Vagina (tissue), 2 donors: Measurements from ENCODE around the gene HYOU1.

Source experiments
- CTCF ChIP-seq, 3 experiments: fragments of 450-650 bp in 2 of 3; fragments of 200-600 bp in 1 of 3; sonication (generic) in 1 of 3; IDR thresholded peaks; one replicate each; pipeline ENCODE4 v1.5.1; 2017 to 2019; ENCODE audit warnings: antibody characterized with exemption in 3 of 3, mild to moderate bottlenecking in 2 of 3, moderate library complexity in 2 of 3
- POLR2AphosphoS5 ChIP-seq, 2 donors: sonication (generic); formaldehyde crosslinking; IDR thresholded peaks; one replicate each; pipeline ENCODE4 v1.9.0; 2017; ENCODE audit warnings: antibody characterized with exemption in 2 of 2, mild to moderate bottlenecking in 2 of 2, low read depth in 1 of 2; ENCODE audit not compliant: insufficient read depth in 1 of 2

GRCh38 chr11:119021631-119022030, 35.4 kb downstream of the HYOU1 start:
- TF ChIP-seq CTCF (IDR thresholded peaks at IDR 0.05) (no peak), POLR2AphosphoS5 (IDR thresholded peaks at IDR 0.05; ENCODE audit: insufficient read depth in 1 of 2, low read depth in 1 of 2) (no peak)
